Subcutaneous adipose tissue (tissue), 4 donors: Measurements from ENCODE around the gene ATP6V1G2. TPM values are rescaled to one million over a fixed set of nuclear protein-coding genes. Genes with fewer than 3 reads are reported as not detected.

Source experiments
- total RNA-seq, 4 donors: library from RNA; depleted of rRNA; stranded (reverse); fragments of >200 nt; gene quantifications; one replicate each; pipeline ENCODE4 v1.1.0, GENCODE V29; 2016
- TF ChIP-seq, protein P1 (sequence below): fragments of 450-650 bp; IDR thresholded peaks from one replicate; pipeline ENCODE4 v1.5.1; 2016; ENCODE audit warnings: low read depth, mild to moderate bottlenecking, control low read depth, antibody characterized with exemption, moderate library complexity

ATP6V1G2 gene
- total RNA-seq, 4 donors from 2014 or later = 0.68 to 1.5 TPM; not detected in 2

DNA sequence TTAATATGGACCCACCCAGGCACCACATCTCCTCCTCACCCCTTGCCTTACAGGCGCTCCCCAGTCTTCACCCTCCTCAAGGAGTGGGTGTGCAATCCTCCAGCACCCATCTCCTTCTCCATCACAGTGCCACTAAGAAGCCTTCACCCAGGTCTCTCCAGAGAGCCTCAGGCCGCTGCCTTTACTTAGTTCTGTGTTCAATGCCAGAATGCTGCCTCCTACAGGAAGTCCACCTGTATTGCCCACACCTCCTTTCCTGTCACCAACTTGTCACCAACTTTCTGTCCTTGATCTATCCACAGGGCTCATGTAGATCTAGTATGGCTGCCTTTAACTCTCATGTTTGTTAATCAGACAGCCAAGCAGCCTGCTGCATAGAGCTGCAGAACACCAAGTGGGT lies 39.1 kb upstream of the ATP6V1G2 start:
- TF ChIP-seq, protein P1, sequence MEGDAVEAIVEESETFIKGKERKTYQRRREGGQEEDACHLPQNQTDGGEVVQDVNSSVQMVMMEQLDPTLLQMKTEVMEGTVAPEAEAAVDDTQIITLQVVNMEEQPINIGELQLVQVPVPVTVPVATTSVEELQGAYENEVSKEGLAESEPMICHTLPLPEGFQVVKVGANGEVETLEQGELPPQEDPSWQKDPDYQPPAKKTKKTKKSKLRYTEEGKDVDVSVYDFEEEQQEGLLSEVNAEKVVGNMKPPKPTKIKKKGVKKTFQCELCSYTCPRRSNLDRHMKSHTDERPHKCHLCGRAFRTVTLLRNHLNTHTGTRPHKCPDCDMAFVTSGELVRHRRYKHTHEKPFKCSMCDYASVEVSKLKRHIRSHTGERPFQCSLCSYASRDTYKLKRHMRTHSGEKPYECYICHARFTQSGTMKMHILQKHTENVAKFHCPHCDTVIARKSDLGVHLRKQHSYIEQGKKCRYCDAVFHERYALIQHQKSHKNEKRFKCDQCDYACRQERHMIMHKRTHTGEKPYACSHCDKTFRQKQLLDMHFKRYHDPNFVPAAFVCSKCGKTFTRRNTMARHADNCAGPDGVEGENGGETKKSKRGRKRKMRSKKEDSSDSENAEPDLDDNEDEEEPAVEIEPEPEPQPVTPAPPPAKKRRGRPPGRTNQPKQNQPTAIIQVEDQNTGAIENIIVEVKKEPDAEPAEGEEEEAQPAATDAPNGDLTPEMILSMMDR = no peak

DNA sequence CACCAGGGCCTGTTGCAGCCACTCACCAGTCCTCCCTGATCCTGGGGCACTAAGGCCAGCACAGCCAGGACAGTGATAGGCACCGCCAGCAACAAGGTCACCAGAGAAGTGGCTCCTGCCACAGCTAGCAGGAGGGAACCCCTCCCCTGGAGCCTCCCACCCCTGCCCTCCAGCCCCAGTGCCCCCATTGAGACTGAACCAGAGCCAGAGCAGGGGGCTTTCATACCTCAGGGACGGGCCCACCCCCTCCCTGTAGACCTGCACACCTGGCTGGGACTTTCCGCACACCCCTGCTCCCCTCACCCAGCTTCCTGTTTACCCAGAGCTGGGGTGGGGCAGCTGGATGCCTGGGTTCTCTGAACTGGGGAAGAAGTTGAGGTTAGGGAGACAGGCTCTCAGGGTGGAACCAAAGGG lies 35.8 kb upstream of the ATP6V1G2 start, which contains the start of gene LTB:
TSS of gene LTB (minus strand) at position 195 of the 414 bp plus-strand sequence. CDS start at position 188, 7 bp downstream.
- TF ChIP-seq, protein P1 = no peak

DNA sequence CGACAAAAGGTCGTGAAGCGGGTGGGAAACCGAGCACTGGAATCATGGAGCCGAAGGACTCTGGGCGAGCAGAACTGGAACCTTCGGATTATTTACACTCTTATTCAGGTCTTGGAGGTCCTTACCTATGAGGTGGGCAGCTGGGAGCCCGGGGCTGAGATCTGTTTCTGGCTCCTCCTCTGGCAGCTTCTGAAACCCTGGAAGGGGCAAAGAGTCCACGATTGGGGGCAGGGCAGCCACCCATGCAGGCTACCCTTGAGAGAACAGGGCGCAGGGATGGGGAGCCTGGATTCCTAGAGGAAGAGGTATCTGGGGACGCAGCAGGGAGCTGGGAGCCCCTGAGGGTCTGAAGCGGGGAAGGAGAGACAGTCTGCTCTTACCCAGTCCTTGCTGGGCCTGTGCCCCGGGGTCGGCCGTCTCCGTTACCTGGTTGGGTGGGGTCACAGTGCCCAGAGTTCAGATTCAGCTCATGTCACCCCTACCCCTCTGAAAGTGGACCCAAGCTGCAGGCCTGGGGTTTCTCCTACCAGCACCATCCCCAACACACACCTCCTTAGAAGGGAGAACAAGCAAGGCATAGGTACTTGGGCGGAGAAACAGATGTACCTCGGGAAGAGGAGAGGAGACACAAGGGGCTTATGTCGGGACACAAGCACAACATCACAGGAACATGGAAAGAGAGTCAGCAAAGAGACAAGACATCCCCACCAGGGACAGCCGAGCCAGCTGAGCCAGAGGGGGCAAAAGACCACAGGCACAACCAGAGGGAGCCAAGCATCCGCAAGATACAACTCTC lies 35.2 kb upstream of the ATP6V1G2 start:
- TF ChIP-seq, protein P1 = no peak

DNA sequence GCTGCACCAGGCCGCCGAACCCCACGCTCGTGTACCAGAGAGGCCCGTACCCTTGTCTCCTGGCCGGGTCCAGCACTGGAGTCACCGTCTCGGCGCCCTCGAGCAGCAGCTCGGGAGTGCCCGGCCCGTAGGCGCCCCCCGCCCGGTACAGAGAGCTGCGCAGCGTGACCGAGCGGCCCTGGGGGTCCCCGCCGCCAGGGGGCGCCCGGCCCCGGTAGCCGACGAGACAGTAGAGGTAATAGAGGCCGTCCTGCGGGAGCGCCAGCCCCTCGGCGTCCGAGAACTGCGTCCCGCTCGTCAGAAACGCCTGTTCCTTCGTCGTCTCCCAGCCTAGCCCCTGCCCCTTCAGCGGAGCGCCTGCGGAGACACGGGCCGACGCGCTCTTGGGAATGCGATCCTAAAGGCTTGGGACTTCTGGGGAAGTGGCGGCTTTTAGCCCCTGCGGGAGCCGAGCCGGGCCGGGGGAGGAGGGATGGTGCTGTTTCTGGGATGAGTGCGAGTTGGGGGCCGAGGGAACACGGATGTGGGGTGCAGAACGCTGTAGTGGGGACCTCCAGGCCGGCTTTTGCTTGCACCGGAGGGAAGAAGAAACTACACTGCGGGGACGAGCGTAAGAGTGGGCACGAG lies 34.5 kb upstream of the ATP6V1G2 start:
- TF ChIP-seq, protein P1 = no peak

DNA sequence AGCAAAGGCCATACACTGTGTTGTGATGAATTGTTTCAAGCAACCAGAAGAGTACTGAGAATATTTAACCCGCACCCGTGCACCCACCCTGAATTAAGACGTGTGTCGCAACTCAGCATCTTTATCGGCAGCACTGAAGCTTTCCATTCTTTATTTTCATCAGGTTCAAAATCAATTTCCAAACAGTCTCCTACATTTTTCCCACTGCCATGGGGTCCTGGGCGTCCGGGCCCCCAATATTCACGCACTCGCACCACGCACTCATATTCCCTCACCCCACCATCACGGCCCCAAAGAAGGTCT lies 34.0 kb upstream of the ATP6V1G2 start:
- TF ChIP-seq, protein P1 = no peak

DNA sequence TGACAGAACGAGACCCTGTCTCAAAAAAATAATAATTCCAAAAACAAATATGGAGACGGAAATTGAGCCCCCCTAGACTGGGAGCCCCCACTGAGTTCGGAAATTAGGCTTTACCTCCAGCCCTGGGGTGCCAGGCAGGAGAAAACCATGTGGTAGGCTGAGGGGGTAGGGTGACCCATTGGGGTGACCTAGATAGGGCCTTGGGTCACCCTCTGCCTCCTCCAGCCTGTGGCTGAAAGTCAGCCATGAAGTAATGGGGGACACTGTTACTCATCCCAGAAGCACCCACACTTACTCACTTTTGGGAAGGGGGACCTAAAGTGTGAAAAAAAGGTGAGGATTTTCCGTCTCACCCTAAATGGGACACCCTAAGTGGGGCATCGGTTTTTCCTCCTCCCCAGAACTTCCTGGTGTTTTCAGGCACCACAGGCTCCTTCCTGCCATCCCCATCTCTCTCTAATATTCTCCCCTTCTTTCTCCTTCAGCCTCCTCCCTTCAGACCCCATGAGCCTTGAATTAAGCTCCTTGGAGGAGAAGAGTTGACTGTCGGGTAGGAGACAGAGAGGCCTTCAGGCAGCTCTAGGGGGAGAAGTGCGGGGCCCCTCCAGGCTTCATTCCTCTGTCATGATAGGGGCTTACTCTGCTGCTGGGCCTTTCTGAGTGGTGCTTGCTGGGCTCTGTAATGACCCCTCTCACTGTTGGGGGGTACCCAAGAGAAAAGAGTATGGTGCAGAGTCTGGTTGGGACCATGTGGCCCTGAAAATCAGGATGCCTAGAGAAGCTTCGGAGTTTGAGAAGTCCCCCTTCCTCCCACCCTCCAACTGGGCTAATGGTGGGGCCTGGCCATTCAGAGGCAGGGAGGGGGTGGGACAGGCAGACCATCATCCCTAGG lies 33.4 kb upstream of the ATP6V1G2 start:
- TF ChIP-seq, protein P1 = no peak

DNA sequence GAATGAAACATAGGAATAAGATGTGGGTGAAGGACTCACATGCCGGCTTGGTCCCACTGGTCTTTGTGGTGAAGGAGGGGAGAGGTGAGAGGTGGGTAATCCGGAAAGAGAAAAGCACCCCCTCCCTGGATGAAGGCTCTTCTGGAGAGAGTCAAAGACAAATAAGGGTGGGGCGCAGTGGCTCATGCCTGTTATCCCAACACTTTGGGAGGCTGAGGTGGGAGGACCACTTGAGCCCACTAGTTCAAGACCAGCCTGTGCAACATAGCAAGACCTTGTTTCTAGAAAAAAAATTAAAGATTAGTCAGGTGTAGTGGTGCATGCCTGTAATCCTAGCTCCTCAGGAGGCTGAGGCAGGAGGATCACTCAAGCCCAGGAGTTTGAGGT lies 32.7 kb upstream of the ATP6V1G2 start:
- TF ChIP-seq, protein P1 = no peak
